Activated T-cell treated with anti-CD3 and anti-CD28 coated beads, Interleukin-2, amount 50 U/mL, for 1 hour (primary cell): Measurements from ENCODE around the gene IRF2BP1.

Experiments
- DNase-seq: peaks from one replicate; pipeline ENCODE4 v3.0.0-alpha.2; 2020

IRF2BP1 gene

DNA sequence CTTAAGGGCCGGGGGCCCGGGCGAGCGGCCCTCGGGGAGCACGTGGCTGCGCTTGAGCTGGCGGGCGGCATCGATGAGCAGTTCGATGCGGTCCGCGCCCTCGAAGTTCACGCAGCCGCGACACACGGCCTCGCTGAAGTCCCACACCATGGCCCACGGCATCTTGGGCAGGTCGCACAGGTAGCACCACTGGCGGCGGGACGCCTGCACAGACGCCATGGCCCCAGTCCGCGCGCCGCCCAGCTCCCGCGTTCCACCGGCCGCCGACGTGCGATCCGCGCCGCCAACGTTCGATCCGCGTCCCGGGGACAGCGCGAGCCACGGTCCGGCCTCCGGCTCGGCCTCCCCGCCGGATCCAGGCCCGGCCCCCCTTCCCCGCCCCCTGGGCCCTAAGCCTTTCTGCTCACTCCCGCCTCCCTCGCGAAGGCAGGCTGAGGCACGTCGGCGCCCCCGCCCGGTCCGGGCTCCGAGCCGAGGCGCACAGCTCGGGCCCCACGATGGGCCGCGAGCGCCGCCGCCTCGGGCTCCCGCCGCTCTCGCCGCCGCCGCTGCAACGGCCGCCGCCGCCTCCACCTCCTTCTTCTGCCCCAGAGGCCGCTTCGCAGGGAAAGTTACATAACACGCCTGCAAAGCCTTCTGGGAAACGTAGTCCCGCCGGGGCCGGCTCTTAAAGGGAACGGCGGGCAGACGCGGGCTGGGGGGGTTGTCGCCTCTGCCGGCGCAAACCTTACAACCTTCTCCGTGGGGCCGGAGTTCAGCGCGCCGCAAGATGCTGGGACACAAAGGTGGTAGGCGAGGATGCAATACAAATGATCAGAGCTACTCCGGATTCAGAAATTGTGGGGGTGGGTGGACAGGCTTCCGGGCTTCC, at the start of gene IRF2BP1:
IRF2BP1 (minus strand) TSS at position 586 of the 871 bp plus-strand sequence; CDS start at position 219, 367 bp downstream.
- peak; percentile 89 for DNase-seq

- no peak for DNase-seq
These were observed 49.3 kb upstream of the IRF2BP1 start for GRCh38 chr19:45935267-45935666.

DNA sequence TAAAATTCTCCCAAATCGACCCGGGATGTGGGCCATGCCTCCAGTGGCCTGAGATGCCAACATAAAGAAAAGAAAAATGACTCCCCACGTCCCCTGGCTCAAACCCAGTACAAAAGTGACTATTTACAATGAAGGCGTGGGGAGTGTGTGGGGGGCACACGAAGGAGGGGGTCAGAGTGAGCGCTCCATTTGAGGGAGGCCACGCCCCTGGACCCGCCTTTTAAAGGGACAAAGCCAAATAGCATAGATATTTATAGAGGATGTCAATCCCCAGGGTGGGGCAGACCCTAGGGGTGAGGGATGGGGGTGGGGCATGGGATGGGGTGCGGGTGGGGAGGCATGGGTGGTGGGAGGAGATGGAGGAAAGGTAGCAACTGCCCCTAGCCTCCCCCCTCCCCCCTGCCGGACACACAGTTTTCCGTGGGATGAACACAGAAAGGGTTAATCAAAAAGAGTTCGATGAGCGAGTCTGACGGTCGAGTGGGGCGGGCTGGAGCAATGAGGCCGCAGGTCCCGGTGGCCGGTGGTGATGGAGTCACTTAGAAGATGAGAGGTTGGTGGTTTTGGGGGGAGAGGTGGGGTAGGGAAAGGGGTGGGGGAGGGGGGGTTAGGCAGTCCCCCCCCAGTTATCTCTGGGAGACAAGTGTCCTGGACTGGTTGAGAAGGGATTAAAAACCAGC, 48.8 kb upstream of the IRF2BP1 start:
- DNase-seq, result no peak

DNA sequence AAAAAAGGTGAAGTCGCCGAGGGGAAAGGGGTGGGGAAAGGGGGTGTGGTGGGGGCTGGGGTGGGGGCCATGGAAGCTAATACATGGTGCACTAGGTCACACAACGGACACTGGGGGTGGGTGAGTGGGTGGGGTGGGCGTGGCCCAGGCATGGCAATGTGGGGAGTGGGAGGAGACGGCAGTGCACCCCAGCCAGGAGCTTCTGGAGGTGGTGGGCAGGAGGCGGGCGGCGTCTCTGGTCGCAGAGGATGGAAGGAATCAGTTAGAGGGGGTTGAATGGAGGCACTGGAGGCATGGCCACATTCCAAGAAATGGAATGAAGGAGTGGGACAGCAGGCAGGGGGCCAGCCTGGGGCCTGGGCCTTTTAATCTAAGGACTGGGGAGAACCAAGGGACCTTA, 47.8 kb upstream of the IRF2BP1 start:
- DNase-seq, result no peak

GRCh38 chr19:45931055-45931454, 45.1 kb upstream of the IRF2BP1 start:
- DNase-seq, result no peak

DNA sequence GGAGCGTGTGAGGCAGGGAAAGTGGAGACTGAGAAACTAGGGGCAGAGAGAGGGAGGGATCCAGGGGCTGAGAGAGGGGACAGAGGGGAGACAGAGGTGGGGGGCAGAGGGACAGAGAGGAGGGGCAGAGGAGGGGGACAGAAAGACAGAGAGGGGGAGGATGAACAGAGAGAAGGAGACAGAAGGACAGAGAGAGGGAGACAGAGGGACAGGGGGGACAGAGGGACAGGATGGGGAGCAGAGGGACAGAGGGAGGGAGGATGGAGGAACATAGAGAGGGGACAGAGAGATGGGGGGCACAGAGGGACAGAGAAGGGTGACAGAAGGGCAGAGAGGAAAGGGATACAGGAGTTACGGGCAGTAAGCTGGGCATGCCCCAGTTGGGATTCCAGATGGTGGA, 43.3 kb upstream of the IRF2BP1 start:
- DNase-seq, result no peak

- peak; percentile 83 for DNase-seq
These were observed 41.8 kb upstream of the IRF2BP1 start for GRCh38 chr19:45927565-45928261.

- DNase-seq, result no peak
These were observed 39.0 kb upstream of the IRF2BP1 start for GRCh38 chr19:45924891-45925447.

GRCh38 chr19:45922281-45922680, 36.3 kb upstream of the IRF2BP1 start:
- no peak for DNase-seq

DNA sequence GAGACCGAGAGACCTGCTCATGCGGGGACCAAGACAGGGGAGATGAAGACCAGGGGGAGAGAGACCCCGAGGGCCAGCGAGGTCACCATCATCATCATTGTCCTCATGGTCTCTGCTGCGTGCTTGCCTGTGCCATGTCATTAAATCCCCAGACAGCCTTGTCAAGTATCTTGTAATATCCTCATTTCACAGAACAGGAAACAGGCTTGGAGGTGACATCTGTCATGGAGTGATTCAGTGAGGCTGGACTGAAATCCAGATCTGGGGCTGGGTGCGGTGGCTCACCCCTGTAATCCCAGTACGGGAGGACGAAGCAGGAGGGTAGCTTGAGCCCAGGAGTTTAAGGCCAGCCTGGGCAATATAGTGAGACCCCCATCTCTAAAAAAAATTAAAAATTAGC, 34.5 kb upstream of the IRF2BP1 start:
- DNase-seq, result no peak

- no peak for DNase-seq
These were observed 33.7 kb upstream of the IRF2BP1 start for GRCh38 chr19:45919678-45920077.

DNA sequence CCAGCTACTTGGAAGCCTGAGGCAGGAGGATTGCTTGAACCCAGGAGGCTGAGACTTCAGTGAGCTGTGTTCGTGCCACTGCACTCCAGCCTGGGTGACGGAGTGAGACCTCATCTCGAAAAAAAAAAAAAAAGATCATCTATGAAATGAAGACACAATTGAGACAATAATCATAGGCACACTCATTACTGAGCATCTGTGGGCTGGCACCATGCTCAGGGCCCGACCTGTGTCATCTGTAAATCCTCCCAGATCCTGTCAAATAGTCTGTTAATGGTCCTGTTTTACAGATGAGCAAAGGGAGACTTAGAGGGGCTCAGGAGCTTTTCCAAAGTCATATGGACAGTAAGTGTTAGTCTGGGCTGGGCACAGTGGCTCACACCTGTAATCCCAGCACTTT, 32.8 kb upstream of the IRF2BP1 start:
- no peak for DNase-seq

- DNase-seq, result no peak
These were observed 31.6 kb upstream of the IRF2BP1 start for GRCh38 chr19:45917421-45918091.

DNA sequence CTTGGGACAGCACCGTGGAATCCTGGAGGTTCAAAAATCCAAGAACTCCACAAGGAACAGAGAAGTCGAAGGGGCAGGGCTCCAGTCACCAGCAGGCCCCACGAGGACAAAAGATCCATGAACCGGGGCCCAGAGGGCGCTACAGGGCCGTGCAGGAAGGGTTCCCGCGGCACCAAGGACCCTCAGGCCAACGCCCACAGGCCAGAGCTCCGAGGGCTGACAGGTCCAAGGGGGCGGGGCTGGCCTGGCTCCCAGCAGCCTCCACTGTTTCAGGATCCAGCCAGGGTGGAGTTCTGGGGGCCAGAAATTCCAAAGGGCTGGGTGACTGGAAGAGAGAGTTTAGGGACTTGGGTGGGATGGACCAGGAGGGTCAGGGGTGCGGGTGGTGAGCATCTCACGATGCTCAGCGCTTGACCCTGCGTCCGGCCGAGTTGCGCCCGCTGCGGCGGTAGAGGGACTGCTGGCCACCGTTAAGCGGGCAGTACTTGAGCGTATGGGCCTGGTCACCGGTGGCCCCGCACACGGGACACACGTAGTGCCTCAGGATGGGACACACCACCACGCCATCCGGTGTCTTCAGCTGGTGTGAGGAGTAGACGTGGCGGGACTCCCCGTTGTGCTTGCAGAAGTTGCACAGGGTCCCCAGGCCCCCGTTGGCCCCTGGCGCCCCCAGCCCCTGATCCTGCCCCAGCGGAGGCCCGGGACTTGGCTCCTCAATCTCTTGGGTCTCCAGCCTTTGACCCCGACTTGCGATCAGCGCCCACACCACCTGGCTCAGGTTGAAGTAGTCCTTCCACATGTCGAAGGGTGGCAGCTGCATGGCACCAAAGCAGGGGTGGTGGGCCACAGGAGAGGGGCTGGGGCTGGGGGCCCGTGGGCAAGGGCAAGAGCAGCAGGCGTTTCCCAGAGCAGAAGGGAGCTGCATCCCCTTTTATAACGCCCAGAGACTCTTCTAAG, 28.2 kb upstream of the IRF2BP1 start, which contains the start of gene NANOS2:
NANOS2 (minus strand) TSS at position 905 of the 957 bp plus-strand sequence; CDS start at position 820, 85 bp downstream.
- no peak for DNase-seq

GRCh38 chr19:45911291-45911690, 25.4 kb upstream of the IRF2BP1 start:
- no peak for DNase-seq

GRCh38 chr19:45908956-45909355, 23.0 kb upstream of the IRF2BP1 start:
- no peak for DNase-seq

DNA sequence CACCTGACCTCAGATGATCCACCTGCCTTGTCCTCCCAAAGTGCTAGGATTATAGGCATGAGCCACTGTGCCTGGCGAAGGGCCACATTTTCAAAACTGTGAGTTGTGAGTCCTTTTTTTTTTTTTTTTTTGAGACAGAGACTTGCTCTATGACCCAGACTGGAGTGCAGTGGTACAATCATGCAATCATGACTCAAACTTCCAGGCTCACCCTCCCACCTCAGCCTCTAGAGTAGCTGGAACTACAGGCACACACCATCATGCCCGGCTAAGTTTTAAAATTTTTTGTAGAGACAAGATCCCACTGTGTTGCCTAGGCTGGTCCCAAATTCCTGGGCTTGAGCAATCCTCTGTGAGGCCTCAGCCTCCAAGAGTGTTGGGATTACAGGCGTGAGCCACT, 20.3 kb upstream of the IRF2BP1 start:
- DNase-seq, result no peak

GRCh38 chr19:45905011-45905410, 19.1 kb upstream of the IRF2BP1 start:
- no peak for DNase-seq

GRCh38 chr19:45902651-45903625, 17.0 kb upstream of the IRF2BP1 start:
- DNase-seq, result peak; percentile 100
